Astrocyte of the cerebellum (primary cell): Measurements from ENCODE around the gene EIF4E2.

Experiments
- DNase-seq: peaks from one replicate; pipeline ENCODE4 v3.0.0-alpha.2; 2011; ENCODE audit warnings: low read depth
- H3K4me3 ChIP-seq: 2 replicates; pipeline ENCODE4 v1.5.1; 2011; ENCODE audit warnings: mild to moderate bottlenecking, low read depth, low read length, moderate library complexity
- in situ Hi-C: cut with HindIII; loops from 2 replicates; pipeline ENCODE4 v1.10.0; 2017; ENCODE audit warnings: low sequenced_read_pairs
- TF ChIP-seq, protein P1 (sequence below): IDR thresholded peaks from 2 replicates; pipeline ENCODE4 v1.5.1; 2012; ENCODE audit warnings: low read length, low read depth, moderate library complexity, mild to moderate bottlenecking; ENCODE audit errors: missing control alignments

Gene EIF4E2, protein sequence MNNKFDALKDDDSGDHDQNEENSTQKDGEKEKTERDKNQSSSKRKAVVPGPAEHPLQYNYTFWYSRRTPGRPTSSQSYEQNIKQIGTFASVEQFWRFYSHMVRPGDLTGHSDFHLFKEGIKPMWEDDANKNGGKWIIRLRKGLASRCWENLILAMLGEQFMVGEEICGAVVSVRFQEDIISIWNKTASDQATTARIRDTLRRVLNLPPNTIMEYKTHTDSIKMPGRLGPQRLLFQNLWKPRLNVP

GRCh38 chr2:232550354-232551249 lies at the start of gene EIF4E2, which contains the start of gene TIGD1:
EIF4E2 (plus strand) TSS chr2:232550689; CDS start chr2:232550725, 36 bp downstream.
TIGD1 (minus strand) TSS chr2:232550557; CDS start chr2:232549882, 675 bp downstream.
- TF ChIP-seq, protein P1, sequence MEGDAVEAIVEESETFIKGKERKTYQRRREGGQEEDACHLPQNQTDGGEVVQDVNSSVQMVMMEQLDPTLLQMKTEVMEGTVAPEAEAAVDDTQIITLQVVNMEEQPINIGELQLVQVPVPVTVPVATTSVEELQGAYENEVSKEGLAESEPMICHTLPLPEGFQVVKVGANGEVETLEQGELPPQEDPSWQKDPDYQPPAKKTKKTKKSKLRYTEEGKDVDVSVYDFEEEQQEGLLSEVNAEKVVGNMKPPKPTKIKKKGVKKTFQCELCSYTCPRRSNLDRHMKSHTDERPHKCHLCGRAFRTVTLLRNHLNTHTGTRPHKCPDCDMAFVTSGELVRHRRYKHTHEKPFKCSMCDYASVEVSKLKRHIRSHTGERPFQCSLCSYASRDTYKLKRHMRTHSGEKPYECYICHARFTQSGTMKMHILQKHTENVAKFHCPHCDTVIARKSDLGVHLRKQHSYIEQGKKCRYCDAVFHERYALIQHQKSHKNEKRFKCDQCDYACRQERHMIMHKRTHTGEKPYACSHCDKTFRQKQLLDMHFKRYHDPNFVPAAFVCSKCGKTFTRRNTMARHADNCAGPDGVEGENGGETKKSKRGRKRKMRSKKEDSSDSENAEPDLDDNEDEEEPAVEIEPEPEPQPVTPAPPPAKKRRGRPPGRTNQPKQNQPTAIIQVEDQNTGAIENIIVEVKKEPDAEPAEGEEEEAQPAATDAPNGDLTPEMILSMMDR, result peak; percentile 5
- H3K4me3 ChIP-seq, result peak within 1 kb of the TSS; percentile 69
- peak; percentile 82 for DNase-seq
- in situ Hi-C loops, result no loop called here

DNA sequence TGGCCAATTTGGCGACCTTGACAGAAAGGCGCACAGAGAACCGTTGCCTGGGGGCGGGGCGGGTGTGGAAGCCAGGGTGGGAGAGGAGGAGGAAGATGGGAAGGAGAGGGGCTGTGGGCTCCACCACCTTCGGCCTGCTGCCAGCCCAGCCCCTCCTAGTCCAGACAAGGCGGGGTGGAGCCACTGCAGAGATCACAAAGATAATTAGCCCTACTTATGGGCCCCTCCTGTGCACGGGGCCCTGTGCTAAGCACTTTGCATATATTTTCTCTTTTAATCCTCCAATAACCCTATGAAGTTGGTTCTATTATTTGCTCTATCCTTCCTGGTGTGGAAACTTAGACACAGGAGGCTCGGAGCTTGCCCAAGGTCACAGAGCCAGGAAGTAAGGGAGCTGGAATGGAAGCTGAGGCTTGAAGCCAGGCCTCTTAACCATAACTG lies 49.1 kb upstream of the EIF4E2 start:
- no peak for DNase-seq
- TF ChIP-seq, protein P1, result no peak
- in situ Hi-C loops, result no loop called here
- H3K4me3 ChIP-seq, result no peak overlapping the region

DNA sequence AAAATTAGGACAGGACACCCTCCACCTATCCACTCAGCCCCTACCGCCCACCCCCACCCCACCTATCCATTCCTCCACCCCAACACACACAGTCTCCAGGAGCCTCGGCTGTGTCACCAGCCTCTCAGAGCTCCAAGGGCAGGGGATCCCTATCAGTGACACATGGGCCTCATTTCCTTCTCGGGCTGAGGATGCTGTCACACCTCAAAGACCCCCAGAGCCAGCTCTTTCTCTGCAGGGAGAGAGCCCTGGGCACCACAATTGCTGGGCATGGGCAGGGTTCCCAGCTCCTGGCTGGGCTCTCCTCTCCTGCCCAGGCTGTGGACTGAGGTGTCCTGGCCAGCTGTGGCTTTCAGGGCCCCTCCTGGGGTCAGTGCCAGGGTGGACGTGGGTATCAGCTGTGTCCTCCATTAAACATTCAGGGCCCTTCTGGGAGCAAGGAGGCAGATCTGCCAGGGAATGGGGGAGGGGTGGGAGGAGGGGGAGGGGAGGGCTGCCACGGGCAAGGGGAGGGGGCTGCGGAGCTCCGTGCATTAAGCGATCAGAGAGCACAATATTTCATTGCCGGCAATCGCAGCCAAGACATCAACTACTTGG lies 48.6 kb upstream of the EIF4E2 start:
- TF ChIP-seq, protein P1, result no peak
- in situ Hi-C loops, result no loop called here
- DNase-seq, result no peak
- H3K4me3 ChIP-seq, result no peak overlapping the region

GRCh38 chr2:232502511-232502910 lies 48.0 kb upstream of the EIF4E2 start:
- DNase-seq, result no peak

GRCh38 chr2:232502911-232503808 lies 47.3 kb upstream of the EIF4E2 start:
- H3K4me3 ChIP-seq, result peak overlapping the region; percentile 3
- TF ChIP-seq, protein P1, result no peak
- no peak for DNase-seq
- in situ Hi-C loops, result no loop called here

More at GRCh38 chr2:232502511-232502910, 48.0 kb upstream of the EIF4E2 start:
- TF ChIP-seq, protein P1, result no peak
- in situ Hi-C loops, result no loop called here
- no peak overlapping the region for H3K4me3 ChIP-seq
